Right lobe of liver (tissue), 6 donors: ENCODE data around the gene AGTRAP. TPM values are rescaled to one million over a fixed set of nuclear protein-coding genes. Genes with fewer than 3 reads are reported as not detected.

Source experiments
- ATAC-seq, 4 donors: fragments of 200-7000 bp; cut with Tn5 transposase; one replicate each; pipeline ENCODE4 v1.9.1; 2020; ENCODE audit warnings: mild to moderate bottlenecking in 4 of 4, moderate library complexity in 4 of 4
- DNase-seq, 3 donors: peaks; one replicate each; pipeline ENCODE4 v3.0.0-alpha.2; 2020
- H3K27ac ChIP-seq, 3 donors: fragments of 200-600 bp; one replicate each; pipeline ENCODE4 v1.8.0; 2022
- H3K27me3 ChIP-seq, 2 donors: fragments of 200-600 bp; one replicate each; pipeline ENCODE4 v1.8.0; 2022
- H3K36me3 ChIP-seq, 4 donors: fragments of 200-600 bp; sonication (generic) in 1 of 4; one replicate each; pipeline versions ENCODE4 v1.5.1 to v1.8.0; 2017 to 2022; ENCODE audit warnings: control low read depth in 1 of 4
- H3K4me1 ChIP-seq, 4 donors: fragments of 200-600 bp; sonication (generic) in 1 of 4; one replicate each; pipeline versions ENCODE4 v1.5.1 to v1.8.0; 2017 to 2022; ENCODE audit warnings: control low read depth in 1 of 4
- H3K4me3 ChIP-seq, 3 donors: fragments of 200-600 bp; one replicate each; pipeline ENCODE4 v1.8.0; 2022
- H3K9me3 ChIP-seq, 4 donors: fragments of 200-600 bp; sonication (generic) in 1 of 4; one replicate each; pipeline versions ENCODE4 v1.5.1 to v1.8.0; 2017 to 2022; ENCODE audit warnings: control low read depth in 1 of 4
- CTCF ChIP-seq, 4 donors: fragments of 200-600 bp in 3 of 4; fragments of 450-650 bp in 1 of 4; IDR thresholded peaks; one replicate each; pipeline versions ENCODE4 v1.5.1 to v1.8.0; 2016 to 2022; ENCODE audit warnings: antibody characterized with exemption in 4 of 4, mild to moderate bottlenecking in 2 of 4
- POLR2A ChIP-seq: fragments of 450-650 bp; IDR thresholded peaks from one replicate; pipeline ENCODE4 v1.6.1; 2017; ENCODE audit warnings: antibody characterized with exemption, mild to moderate bottlenecking
- WGBS: methylation state at CpG from one replicate; pipeline ENCODE4 v1.1.6; 2018; ENCODE audit warnings: low coverage, low lambda C conversion rate; ENCODE audit not compliant: insufficient coverage; ENCODE audit errors: missing lambda C conversion rate; 5-methylcytosine and 5-hydroxymethylcytosine counted together
- intact Hi-C, 2 donors: fragments of 100-400 bp; cut with DNase I; formaldehyde crosslinking; loops; one replicate each; pipeline versions ENCODE4 v1.11.2 to v1.14.1; 2022
- total RNA-seq, 6 experiments: library from RNA; depleted of rRNA in 2 of 6; stranded (reverse); fragments of >200 nt in 2 of 6; fragmentation: NEBNext Ultra II Directional in 3 of 6; extraction: Animal tissue kit (Norgen Biotek cat#: 25700) in 3 of 6; gene quantifications; one replicate each; pipeline versions ENCODE4 v1.1.0 to v1.2.4, GENCODE V29; 2016 to 2023
- donor health status: DM: no; HTN: yes; CAD: no.
- donor health status: DM: no; HTN: no; CAD: no.
- donor health status: DM: no; HTN: no; CAD: no.
- donor health status: DM: no; HTN: yes; CAD: no.
- donor health status: DM: no; HTN: yes; CAD: no.

AGTRAP gene
- total RNA-seq, 6 experiments from 2014 or later, result 6.4 to 20.5 (median 11.4) TPM

GRCh38 chr1:11757047-11757446 lies 21.1 kb downstream of the AGTRAP start:
- Histone ChIP-seq H3K9me3 (no peaks in the 10 kb centered on the region), H3K4me3 (no peak overlapping the region), H3K27me3 (no peaks in the 10 kb centered on the region), H3K36me3 (no peaks in the 10 kb centered on the region), H3K4me1 (no peaks in the 10 kb centered on the region), H3K27ac (no peak overlapping the region)
- DNase-seq (no peak), ATAC-seq (no peak)
- TF ChIP-seq CTCF (IDR thresholded peaks at IDR 0.05) (no peak), POLR2A (no peak)
- WGBS, result 94% methylated on average over 1 of the region's 1 CpG
- intact Hi-C loops, result no loop called here

GRCh38 chr1:11759791-11760190 lies 23.9 kb downstream of the AGTRAP start:
- no peak for DNase-seq
- H3K36me3 ChIP-seq, result no peaks in the 10 kb centered on the region
- no peak for TF ChIP-seq POLR2A
- no peak for TF ChIP-seq CTCF (IDR thresholded peaks at IDR 0.05)
- no peak overlapping the region for H3K4me3 ChIP-seq
- no peak for ATAC-seq
- H3K9me3 ChIP-seq, result no peaks in the 10 kb centered on the region
- H3K4me1 ChIP-seq, result no peaks in the 10 kb centered on the region
- WGBS, result 75% methylated on average over 4 of the region's 4 CpGs
- H3K27me3 ChIP-seq, result no peaks in the 10 kb centered on the region
- intact Hi-C loops, result no loop called here
- H3K27ac ChIP-seq, result no peak overlapping the region

GRCh38 chr1:11761285-11761684 lies 25.3 kb downstream of the AGTRAP start:
- intact Hi-C loops, result no loop called here
- ATAC-seq, result peak in 1 of 4 donors; percentile 6
- no peaks in the 10 kb centered on the region for H3K4me1 ChIP-seq
- H3K9me3 ChIP-seq, result no peaks in the 10 kb centered on the region
- H3K27me3 ChIP-seq, result no peaks in the 10 kb centered on the region
- TF ChIP-seq CTCF (IDR thresholded peaks at IDR 0.05) (no peak), POLR2A (no peak)
- H3K4me3 ChIP-seq, result no peak overlapping the region
- no peak for DNase-seq
- H3K27ac ChIP-seq, result no peak overlapping the region
- WGBS, result 82% methylated on average over 4 of the region's 6 CpGs
- H3K36me3 ChIP-seq, result no peaks in the 10 kb centered on the region

- Histone ChIP-seq H3K27me3 (no peaks in the 10 kb centered on the region), H3K4me1 (no peaks in the 10 kb centered on the region), H3K27ac (no peak within 1 kb of the TSS), H3K9me3 (no peaks in the 10 kb centered on the region), H3K4me3 (no peak within 1 kb of the TSS), H3K36me3 (no peaks in the 10 kb centered on the region)
- intact Hi-C loops, result no loop called here
- no peak for DNase-seq
- peak; percentile 23 to 50 (median 40) for ATAC-seq
- 14% methylated on average over 10 of the region's 29 CpGs for WGBS
- TF ChIP-seq CTCF (IDR thresholded peaks at IDR 0.05) (no peak), POLR2A (no peak)
Measured at GRCh38 chr1:11761988-11762406, 26.1 kb downstream of the AGTRAP start, which contains the start of gene C1orf167. Gene C1orf167, plus strand, starts transcription at chr1:11762193. Its CDS starts 2,208 bp downstream, at chr1:11764401.

GRCh38 chr1:11764115-11764514 lies 28.2 kb downstream of the AGTRAP start:
- Histone ChIP-seq H3K36me3 (no peaks in the 10 kb centered on the region), H3K4me3 (no peak overlapping the region), H3K4me1 (no peaks in the 10 kb centered on the region), H3K9me3 (no peaks in the 10 kb centered on the region), H3K27me3 (no peaks in the 10 kb centered on the region), H3K27ac (no peak overlapping the region)
- no CpG with 5 or more reads among the region's 3 CpGs for WGBS
- intact Hi-C loops, result no loop called here
- ATAC-seq (no peak), DNase-seq (no peak)
- TF ChIP-seq CTCF (IDR thresholded peaks at IDR 0.05) (no peak), POLR2A (no peak)
